GM18909 (cell line): ENCODE measurements around the gene RNF121.

Experiments
- ATAC-seq: cut with Tn5 transposase; IDR thresholded peaks from one replicate; pipeline ENCODE4 v1.9.1; 2021; ENCODE audit warnings: mild to moderate bottlenecking; ENCODE audit not compliant: unreplicated experiment, poor library complexity

Gene RNF121

DNA sequence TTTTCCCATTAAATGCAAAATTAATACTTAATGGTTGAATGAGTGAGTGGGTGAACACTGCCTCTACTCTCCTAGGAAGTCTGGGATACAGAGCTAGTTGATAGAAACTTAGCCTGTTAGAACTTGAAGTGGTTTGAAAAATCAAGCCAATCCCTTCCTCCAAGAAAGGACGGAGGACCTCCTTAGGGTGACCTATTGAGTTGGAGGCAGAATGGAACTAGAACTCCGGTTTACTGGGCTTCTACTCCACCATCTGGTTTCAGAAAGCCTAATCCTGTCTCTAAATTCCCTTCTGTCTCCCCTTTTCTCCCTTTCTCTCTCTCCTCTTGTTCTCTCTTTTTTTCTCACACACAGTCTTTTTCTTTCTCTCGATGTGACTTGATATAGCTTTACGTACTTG lies 50.2 kb downstream of the RNF121 start:
- no peak for ATAC-seq

DNA sequence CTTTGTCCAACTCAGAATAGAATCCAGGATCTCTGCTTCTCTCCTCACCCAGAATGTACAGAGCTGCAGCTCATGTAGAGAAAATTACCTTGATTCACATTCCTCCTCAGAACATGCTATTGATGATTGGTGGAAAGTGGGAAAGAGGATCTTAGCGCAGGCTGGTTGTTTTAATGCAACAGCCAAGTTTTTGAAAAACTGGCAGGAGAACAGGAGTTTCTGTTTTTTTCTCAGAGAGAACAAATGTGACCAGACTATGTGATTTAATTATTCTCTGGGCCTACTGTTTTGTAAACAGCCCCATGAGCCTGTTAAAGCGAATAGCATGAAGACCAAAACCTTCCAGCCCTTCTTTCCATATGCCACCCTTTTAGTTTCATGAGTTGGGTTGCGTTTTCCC lies 50.8 kb downstream of the RNF121 start:
- no peak for ATAC-seq

DNA sequence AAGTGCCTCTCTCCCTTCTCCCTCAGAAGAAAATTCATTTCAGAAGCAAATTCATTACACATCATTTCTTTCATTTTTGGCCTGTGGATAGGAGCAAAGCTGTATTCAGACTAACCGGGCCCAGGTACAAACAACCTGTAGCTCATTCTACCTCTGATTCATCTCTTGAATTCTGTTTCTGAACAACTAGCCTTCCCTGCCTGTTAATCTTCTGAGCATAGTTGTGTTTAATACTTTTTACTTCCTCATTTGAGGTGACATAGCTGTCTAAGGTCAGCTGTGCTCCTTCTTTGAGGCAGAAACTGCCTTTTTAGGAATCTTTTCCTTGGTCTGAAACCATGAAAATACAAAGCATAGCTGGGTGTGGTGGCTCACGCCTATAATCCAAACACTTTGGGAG lies 57.3 kb downstream of the RNF121 start:
- ATAC-seq, result no peak

DNA sequence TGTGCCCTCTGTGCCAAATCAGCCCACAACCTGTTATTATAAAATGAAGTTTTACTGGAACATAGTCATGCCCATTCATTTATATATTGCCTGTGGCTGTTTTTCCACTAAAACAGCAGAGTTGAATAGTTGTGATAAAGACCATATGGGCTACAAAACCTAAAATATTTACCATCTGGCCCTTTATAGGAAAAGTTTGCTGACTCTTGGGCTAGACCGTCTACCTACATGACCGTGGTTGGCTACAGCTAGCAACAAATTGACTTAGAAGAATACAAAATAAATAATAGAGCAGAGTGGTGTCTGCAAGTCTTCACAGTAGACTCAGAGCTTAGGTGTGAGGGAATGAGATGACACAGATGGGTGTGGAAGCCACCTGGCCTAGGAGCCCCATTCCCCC lies 58.7 kb downstream of the RNF121 start:
- ATAC-seq, result no peak

DNA sequence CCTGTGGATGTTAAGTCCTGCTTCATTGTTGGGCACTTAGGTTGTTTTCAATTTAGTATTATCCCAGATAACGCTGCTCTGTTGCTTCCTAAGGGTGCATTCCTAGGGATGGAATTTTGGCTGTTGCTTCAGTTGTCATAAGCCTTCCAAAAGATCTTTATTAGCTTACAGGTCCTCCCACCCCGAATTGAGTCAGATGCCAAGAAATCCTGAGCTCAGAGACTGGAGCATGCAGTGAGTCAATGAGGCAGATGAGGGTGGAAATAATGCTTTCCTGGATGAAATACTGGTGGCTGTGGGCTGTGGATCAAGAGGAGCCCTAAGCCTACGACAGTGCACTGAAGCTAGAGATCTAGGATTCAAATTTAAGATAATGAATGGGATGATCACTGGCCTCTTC lies 59.2 kb downstream of the RNF121 start:
- no peak for ATAC-seq

DNA sequence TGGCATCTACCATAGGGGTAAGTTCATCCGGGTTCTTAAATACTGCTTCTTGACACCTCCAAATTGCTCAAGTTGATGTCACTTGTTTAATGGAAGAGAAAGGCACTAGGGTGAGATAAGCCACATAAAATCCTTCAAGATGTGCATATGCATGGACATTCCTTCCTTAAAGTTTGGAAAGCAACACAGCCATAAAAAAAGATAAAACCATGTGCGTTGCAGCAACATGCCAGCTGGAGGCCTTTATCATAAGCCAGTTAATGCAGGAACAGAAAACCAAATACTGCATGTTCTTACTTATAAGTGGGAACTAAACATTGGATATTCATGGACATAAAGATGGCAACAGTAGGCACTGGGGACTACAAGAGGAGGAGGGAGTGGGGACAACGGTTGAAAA lies 61.9 kb downstream of the RNF121 start:
- ATAC-seq, result no peak

DNA sequence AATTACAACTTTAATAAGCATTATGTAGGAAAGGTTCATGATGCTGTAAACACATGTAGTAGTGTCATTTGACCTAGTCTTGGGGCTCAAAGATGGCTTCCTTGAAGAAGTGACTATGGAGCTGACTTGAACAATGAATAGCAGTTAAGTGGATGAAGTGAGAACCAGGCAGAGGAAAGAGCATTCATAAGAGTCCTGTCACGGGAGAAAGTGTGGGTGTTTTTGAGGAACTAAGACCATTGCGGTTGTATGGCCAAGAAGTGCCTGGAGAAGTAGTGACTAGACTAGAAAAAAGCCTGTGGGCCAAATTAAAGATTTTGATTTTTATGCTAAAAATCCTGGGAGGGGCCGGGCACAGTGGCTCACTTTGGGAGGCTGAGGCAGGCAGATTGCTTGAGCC lies 62.6 kb downstream of the RNF121 start:
- peak; percentile 68 for ATAC-seq

DNA sequence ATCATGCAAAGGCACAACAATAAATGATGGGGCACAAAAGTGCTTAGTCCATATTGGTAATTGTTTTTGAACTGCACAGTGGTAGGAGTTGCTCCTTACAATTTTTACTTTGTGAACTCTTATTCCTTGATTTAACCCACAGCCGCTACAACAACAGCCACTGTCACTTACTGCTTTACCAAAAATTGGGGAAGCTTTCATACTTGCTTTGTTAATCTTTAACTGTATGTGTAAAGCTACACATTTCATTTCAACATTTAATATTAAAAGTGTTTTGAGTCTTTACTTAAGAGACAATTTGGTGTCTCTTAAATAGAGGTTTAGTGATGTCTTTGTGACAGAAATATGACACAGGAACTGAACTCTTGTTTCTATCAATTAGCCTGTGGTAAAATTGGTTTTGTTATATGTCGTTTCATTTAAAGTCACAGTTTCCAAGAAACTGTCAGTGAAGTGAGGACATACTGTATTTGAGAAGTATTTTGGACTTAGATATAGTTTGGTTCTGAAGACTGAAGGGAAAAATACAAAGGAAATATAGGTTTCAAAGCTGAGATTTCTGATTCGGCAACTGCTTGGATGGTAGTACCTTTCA lies 63.4 kb downstream of the RNF121 start:
- ATAC-seq, result peak; percentile 24

DNA sequence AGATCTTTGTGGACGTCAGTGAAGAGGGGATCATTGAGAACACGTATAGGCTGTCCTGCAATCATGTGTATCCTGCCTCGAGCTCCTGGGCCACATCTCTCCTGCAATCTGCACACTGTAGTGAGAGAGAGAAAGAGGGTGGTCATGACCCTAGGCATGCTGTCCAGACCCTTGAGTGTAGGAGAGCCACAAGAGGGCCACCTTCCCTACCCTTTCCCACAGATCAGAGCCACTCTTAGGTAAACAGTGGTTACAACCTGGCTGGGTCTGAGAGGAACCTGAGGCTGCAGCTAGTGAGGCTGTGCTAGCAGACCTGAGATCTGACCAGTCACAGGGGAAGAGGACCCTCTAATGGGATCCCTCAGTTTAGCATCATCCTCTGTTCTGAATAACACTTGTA lies 65.9 kb downstream of the RNF121 start:
- ATAC-seq, result no peak

DNA sequence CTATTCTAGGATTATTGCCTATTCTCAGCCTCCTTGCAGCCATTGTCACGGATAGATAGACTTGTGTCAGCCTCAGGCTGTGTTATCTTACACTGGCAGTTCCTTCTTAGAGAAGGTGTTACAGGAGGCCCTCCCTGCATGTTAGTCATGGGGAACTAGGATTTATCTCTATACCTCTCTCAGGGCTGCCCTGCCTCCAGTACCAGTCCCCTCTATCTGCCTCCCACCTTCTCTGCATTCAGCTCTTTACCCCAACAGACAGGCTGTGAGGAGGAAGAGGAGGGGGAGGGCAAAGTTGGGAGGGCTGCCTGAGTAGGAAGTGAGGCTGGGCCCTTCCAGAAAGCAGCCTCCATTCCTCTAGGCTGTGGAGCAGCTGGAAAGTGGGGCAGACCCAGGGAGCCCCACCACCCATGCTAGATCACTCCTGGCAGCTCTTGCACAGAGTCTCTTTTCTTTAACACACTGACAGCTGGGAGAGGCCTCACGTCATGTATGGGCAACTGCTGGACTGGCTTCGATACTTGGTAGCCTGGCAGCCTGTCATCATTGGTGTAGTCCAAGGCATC lies 67.0 kb downstream of the RNF121 start:
- ATAC-seq, result no peak

DNA sequence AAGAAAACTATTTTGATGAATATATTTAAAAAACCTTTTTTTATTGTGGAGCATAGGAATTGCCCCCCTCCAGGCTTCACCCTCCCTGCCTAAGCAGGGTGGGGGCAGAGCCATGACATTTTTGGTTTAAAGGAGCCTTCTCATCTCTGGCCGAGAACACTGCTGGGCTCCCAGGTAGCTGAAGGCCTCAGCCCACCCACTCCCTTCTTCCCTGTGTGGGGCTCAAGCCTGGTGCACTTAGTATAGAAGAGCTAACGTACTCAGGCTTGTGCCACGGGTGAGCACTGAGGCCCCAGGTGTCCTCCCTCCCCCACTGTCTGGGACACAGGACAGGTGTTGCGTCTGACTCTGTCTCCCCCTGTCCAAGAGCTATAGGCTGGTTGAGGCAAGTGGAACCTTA lies 67.7 kb downstream of the RNF121 start:
- no peak for ATAC-seq

DNA sequence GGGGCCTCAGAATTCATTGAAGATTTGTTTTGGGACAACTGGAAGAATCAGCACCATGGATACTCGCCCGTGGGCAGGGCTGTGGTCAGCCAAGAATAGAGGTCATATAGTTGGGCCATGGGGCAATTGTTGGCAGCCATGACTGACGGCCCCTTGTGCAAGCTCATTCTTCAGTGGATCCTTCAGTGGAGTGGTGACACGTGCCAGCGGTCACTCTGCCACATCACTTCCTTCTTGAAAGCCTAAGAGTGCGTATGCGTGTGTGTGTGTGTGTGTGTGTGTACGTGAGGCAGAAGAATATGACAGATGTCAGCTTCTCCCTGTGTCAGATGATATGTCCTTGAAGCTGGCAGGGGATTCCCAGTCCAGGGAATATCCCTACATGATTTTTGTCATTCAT lies 68.1 kb downstream of the RNF121 start:
- no peak for ATAC-seq

DNA sequence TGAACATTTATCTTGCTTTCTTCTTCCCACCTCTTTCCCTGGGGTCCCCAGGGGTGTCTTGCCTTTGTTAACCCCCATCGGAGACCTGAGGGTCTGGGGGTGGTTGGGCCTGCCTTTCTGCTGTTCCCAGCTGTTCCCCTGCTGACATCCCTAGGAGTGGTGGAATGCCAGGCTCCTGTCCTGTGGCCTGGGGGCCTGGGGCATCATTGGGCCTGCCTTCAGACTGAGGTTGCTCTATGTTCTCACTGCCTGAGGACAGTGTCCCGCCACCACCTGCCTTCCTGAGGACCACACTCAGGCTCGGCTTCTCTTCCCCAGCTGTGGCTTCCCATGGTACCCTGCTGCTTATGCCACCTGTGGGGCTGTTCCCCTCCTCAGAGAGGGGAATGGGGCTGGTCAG lies 68.7 kb downstream of the RNF121 start:
- no peak for ATAC-seq

DNA sequence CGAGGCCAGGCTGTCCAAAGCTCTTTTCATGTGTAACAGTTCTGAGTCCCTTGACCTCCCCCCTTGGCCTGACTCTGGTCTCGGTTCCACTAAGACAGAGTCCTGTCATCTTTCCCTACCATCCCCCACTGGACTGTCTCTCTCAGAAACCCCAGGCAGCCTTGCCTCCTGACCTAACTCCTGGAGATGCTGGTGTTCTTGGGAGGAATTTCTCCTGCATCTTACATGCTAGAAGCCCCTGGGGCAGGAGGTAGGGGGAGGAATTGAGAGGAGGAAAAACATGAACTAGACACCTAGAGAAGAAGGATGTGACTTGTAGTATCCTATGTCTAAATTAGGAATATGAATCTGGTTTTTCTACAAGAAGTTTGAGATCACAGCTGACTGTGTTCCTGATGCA lies 69.2 kb downstream of the RNF121 start:
- ATAC-seq, result no peak

DNA sequence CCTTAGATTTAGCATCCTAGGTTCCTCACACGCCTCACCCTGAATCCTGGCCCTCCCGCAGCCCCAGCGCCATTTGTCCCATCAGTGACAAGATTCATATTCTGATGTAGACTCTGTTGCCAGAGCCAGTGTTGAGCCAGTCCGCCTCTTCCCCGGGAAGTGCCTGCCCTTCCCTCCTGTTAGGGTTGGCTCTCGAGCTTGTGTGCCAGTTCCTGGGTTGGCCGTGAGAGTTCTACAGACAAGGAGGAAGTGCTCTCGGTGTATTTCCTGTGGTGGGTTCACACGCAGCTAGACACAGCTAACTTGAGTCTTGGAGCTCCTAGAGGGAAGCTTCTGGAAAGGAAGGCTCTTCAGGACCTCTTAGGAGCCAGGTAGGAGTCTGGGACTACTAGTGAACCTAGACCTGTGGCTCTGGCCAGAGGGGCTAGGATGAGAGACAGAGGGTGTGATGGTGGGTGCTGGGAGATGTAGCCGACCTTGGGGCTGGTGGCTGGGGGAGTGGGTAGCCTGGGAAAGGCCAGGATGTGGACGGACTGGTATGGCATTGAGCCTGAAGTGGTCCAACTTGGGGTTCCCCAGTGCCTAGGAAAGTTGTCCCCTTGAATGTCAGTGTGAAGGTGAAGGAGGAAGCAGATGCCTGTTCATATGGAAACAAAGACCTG lies 69.9 kb downstream of the RNF121 start, which contains the start of gene IL18BP:
Gene IL18BP (plus strand): TSS at position 261 of the 662 bp plus-strand sequence. CDS start 1,076 bp downstream, outside the sequence.
- peak; percentile 61 for ATAC-seq

DNA sequence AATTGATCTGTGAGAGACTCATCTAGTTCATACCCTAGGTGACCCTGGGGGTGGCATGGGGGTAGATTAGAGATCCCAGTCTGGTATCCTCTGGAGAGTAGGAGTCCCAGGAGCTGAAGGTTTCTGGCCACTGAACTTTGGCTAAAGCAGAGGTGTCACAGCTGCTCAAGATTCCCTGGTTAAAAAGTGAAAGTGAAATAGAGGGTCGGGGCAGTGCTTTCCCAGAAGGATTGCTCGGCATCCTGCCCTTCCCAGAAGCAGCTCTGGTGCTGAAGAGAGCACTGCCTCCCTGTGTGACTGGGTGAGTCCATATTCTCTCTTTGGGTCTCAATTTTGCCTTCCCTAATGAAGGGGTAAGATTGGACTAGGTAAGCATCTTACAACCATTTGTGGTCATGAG lies 70.5 kb downstream of the RNF121 start:
- ATAC-seq, result no peak

DNA sequence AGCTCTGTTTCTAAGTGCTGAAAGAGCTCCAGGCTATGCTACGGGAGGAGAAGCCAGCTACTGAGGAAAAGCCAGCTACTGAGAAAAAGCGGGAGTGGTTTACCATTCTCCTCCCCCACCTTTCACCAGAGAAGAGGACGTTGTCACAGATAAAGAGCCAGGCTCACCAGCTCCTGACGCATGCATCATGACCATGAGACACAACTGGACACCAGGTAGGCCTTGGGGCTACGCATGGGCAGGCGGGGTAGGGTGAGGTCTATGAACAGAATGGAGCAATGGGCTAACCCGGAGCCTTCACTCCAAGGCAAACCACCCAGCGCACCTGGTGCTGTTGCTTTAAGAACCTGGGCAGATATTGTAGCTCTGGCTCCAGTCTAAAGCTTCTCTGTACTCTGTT lies 71.0 kb downstream of the RNF121 start:
- ATAC-seq, result no peak

DNA sequence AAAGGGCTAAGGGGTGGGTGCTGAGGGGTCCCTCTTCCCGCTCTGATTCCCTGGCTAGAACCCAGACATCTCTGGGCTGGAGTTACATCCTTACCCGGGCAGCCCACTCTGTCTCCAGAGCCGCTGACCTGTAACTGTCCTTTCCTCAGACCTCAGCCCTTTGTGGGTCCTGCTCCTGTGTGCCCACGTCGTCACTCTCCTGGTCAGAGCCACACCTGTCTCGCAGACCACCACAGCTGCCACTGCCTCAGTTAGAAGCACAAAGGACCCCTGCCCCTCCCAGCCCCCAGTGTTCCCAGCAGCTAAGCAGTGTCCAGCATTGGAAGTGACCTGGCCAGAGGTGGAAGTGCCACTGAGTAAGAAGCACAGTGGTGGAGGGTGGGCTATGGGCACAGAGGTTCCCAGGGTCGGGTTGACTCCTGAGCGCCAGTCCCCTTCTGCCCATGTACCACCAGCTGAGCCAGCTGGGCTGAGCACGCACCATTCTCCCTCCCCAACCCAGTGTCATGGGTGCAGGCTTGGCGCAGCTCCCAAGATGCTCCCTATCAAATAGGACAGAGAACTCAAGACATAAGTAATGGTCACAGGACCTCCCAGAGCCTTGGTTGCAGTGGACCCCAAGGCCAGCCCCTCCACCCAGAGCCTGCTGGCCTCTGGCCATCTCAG lies 71.5 kb downstream of the RNF121 start:
- ATAC-seq, result no peak

DNA sequence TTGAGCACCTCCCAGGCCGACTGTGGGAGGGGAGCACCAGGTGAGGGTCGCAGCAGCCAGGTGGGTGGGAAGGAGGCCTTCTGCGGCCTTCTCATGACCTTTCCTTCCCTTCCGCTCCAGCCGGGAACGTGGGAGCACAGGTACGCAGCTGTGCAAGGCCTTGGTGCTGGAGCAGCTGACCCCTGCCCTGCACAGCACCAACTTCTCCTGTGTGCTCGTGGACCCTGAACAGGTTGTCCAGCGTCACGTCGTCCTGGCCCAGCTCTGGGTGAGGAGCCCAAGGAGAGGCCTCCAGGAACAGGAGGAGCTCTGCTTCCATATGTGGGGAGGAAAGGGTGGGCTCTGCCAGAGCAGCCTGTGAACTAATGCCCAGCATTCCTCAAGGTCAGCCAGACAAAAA lies 72.4 kb downstream of the RNF121 start:
- ATAC-seq, result no peak

DNA sequence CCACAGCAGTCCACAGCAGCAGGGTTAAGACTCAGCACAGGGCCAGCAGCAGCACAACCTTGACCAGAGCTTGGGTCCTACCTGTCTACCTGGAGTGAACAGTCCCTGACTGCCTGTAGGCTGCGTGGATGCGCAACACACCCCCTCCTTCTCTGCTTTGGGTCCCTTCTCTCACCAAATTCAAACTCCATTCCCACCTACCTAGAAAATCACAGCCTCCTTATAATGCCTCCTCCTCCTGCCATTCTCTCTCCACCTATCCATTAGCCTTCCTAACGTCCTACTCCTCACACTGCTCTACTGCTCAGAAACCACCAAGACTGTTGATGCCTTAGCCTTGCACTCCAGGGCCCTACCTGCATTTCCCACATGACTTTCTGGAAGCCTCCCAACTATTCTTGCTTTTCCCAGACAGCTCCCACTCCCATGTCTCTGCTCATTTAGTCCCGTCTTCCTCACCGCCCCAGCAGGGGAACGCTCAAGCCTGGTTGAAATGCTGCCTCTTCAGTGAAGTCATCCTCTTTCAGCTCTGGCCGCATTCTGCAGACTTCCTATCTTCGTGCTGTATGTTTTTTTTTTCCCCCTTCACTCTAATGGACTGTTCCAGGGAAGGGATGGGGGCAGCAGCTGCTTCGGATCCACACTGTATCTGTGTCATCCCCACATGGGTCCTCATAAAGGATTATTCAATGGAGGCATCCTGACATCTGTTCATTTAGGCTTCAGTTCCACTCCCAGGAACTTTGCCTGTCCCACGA lies 73.2 kb downstream of the RNF121 start:
- ATAC-seq, result no peak
